ENCODE measurements around the gene HNRNPA1L2. TPM values are rescaled to one million over a fixed set of nuclear protein-coding genes. Genes with fewer than 3 reads are reported as not detected.
"Not testable (repeated sequence)": the region's sequence is repeated elsewhere in the genome, so short reads cannot be mapped to it uniquely, and the experiment has no call there.

Gene HNRNPA1L2
- total RNA-seq, 1 donor from 2014 or later = 9.3 TPM

- H3K27ac Mint-ChIP-seq = no peak overlapping the region
- H3K9me3 Mint-ChIP-seq = no peaks in the 10 kb centered on the region
- no peaks in the 10 kb centered on the region for H3K27me3 Mint-ChIP-seq (ENCODE audit: low read depth)
- H3K4me3 Mint-ChIP-seq (ENCODE audit: low read depth) = no peak overlapping the region
- peaks cover 38% of the 10 kb centered on the region for H3K36me3 Mint-ChIP-seq (ENCODE audit: low read depth)
- H3K4me1 Mint-ChIP-seq (ENCODE audit: low read depth) = peaks cover 8% of the 10 kb centered on the region
- intact Hi-C loops (cut with micrococcal nuclease) = no loop called here
- no peak for DNase-seq (ENCODE audit: low spot score)
Observed at GRCh38 chr13:52659340-52659739, 17.1 kb downstream of the HNRNPA1L2 start.

- Mint-ChIP-seq H3K27ac (no peak overlapping the region), H3K36me3 (ENCODE audit: low read depth) (peaks cover 69% of the 10 kb centered on the region), H3K4me3 (ENCODE audit: low read depth) (no peak overlapping the region), H3K4me1 (ENCODE audit: low read depth) (peaks cover 5% of the 10 kb centered on the region), H3K27me3 (ENCODE audit: low read depth) (no peaks in the 10 kb centered on the region), H3K9me3 (no peaks in the 10 kb centered on the region)
- no peak for DNase-seq (ENCODE audit: low spot score)
- intact Hi-C loops (cut with micrococcal nuclease) = loop anchor here (10.0 kb wide), 1 partner anchor 181 kb away; the partner anchor contains the start of gene PCDH8
Observed at GRCh38 chr13:52664272-52664671, 22.0 kb downstream of the HNRNPA1L2 start.

- no peaks in the 10 kb centered on the region for H3K9me3 Mint-ChIP-seq
- H3K36me3 Mint-ChIP-seq (ENCODE audit: low read depth) = peaks cover 67% of the 10 kb centered on the region
- no peaks in the 10 kb centered on the region for H3K27me3 Mint-ChIP-seq (ENCODE audit: low read depth)
- H3K27ac Mint-ChIP-seq = no peak overlapping the region
- H3K4me3 Mint-ChIP-seq (ENCODE audit: low read depth) = no peak overlapping the region
- H3K4me1 Mint-ChIP-seq (ENCODE audit: low read depth) = peaks cover 3% of the 10 kb centered on the region
- no peak for DNase-seq (ENCODE audit: low spot score)
- intact Hi-C loops (cut with micrococcal nuclease) = loop anchor here (5.0 to 10.0 kb wide), 2 partner anchors 142 to 179 kb away; partner anchors contain the start of gene PCDH8
Observed at GRCh38 chr13:52665325-52665724, 23.1 kb downstream of the HNRNPA1L2 start.

- DNase-seq (ENCODE audit: low spot score) = no peak
- H3K4me3 Mint-ChIP-seq (ENCODE audit: low read depth) = no peak overlapping the region
- intact Hi-C loops (cut with micrococcal nuclease) = loop anchor here (5.0 to 10.0 kb wide), 2 partner anchors 138 to 175 kb away; partner anchors contain the start of gene PCDH8
- H3K27ac Mint-ChIP-seq = no peak overlapping the region
- peaks cover 53% of the 10 kb centered on the region for H3K36me3 Mint-ChIP-seq (ENCODE audit: low read depth)
- no peaks in the 10 kb centered on the region for H3K27me3 Mint-ChIP-seq (ENCODE audit: low read depth)
- peaks cover 6% of the 10 kb centered on the region for H3K4me1 Mint-ChIP-seq (ENCODE audit: low read depth)
- no peaks in the 10 kb centered on the region for H3K9me3 Mint-ChIP-seq
Observed at GRCh38 chr13:52669677-52670076, 27.4 kb downstream of the HNRNPA1L2 start.

GRCh38 chr13:52670726-52671125 is 28.5 kb downstream of the HNRNPA1L2 start:
- no peak overlapping the region for H3K4me3 Mint-ChIP-seq (ENCODE audit: low read depth)
- intact Hi-C loops (cut with micrococcal nuclease) = no loop called here
- peaks cover 6% of the 10 kb centered on the region for H3K4me1 Mint-ChIP-seq (ENCODE audit: low read depth)
- no peak overlapping the region for H3K27ac Mint-ChIP-seq
- no peak for DNase-seq (ENCODE audit: low spot score)
- no peaks in the 10 kb centered on the region for H3K9me3 Mint-ChIP-seq
- H3K27me3 Mint-ChIP-seq (ENCODE audit: low read depth) = no peaks in the 10 kb centered on the region
- peaks cover 49% of the 10 kb centered on the region for H3K36me3 Mint-ChIP-seq (ENCODE audit: low read depth)

- no peak overlapping the region for H3K27ac Mint-ChIP-seq
- DNase-seq (ENCODE audit: low spot score) = no peak
- H3K4me1 Mint-ChIP-seq (ENCODE audit: low read depth) = peaks cover 4% of the 10 kb centered on the region
- no peaks in the 10 kb centered on the region for H3K27me3 Mint-ChIP-seq (ENCODE audit: low read depth)
- no peaks in the 10 kb centered on the region for H3K9me3 Mint-ChIP-seq
- no peak overlapping the region for H3K4me3 Mint-ChIP-seq (ENCODE audit: low read depth)
- intact Hi-C loops (cut with micrococcal nuclease) = no loop called here
- H3K36me3 Mint-ChIP-seq (ENCODE audit: low read depth) = peaks cover 49% of the 10 kb centered on the region
Observed at GRCh38 chr13:52673465-52673864, 31.2 kb downstream of the HNRNPA1L2 start.

DNA sequence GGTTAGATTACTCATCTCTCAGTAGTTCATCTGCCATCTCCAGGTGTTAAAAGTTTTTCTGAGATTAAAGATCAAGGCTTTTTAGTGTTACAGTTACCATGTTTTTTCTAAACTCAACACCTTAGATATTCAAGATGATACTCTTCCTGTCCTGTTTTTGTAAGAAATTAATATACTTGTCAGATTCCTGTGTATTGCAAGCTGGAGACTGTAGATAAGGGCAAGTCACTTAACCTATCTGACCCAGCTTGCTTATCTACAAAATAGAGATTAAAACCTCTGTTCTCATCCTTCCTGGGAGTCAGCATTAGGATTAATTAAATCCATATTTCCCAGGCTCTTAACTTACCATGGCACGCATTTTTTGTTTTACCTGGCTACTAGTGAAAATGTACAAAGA is 35.6 kb downstream of the HNRNPA1L2 start:
- Mint-ChIP-seq H3K4me1 (ENCODE audit: low read depth) (peaks cover 4% of the 10 kb centered on the region), H3K27ac (no peak overlapping the region), H3K36me3 (ENCODE audit: low read depth) (peaks cover 51% of the 10 kb centered on the region), H3K9me3 (no peaks in the 10 kb centered on the region), H3K4me3 (ENCODE audit: low read depth) (no peak overlapping the region), H3K27me3 (ENCODE audit: low read depth) (no peaks in the 10 kb centered on the region)
- no peak for DNase-seq (ENCODE audit: low spot score)
- intact Hi-C loops (cut with micrococcal nuclease) = no loop called here

DNA sequence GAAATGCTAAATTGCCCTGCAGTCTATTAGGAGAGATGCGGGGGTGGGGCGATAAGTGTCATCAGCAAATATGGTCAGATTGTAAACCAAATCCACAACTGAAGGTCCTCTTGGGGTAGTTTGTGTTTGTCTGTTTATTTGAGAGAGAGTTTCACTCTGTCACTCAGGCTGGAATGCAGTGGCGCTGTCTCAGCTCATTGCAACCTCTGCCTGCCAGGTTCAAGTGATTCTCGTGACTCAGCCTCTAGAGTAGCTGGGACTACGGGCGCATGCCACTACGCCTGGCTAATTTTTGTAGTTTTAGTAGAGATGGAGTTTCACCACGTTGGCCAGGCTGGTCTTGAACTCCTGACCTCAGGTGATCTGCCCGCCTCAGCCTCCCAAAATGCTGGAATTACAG is 43.6 kb downstream of the HNRNPA1L2 start:
- H3K4me3 Mint-ChIP-seq (ENCODE audit: low read depth); intact Hi-C loops (cut with micrococcal nuclease); H3K9me3 Mint-ChIP-seq; H3K4me1 Mint-ChIP-seq (ENCODE audit: low read depth); H3K27me3 Mint-ChIP-seq (ENCODE audit: low read depth); H3K27ac Mint-ChIP-seq; DNase-seq (ENCODE audit: low spot score): not testable (repeated sequence)
- H3K36me3 Mint-ChIP-seq (ENCODE audit: low read depth) = peaks cover 64% of the 10 kb centered on the region

GRCh38 chr13:52686376-52686775 is 44.1 kb downstream of the HNRNPA1L2 start:
- Mint-ChIP-seq H3K27me3 (ENCODE audit: low read depth) (no peaks in the 10 kb centered on the region), H3K4me1 (ENCODE audit: low read depth) (peaks cover 3% of the 10 kb centered on the region), H3K27ac (no peak overlapping the region), H3K4me3 (ENCODE audit: low read depth) (no peak overlapping the region), H3K9me3 (no peaks in the 10 kb centered on the region), H3K36me3 (ENCODE audit: low read depth) (peaks cover 62% of the 10 kb centered on the region)
- intact Hi-C loops (cut with micrococcal nuclease) = no loop called here
- DNase-seq (ENCODE audit: low spot score) = no peak

Other genes with a start within 250 kb of the HNRNPA1L2 start
- 0.34 and 0.39 TPM in 2 replicates for gene THSD1, start 236.3 kb upstream of the HNRNPA1L2 start, total RNA-seq
- 52.3 and 53.5 TPM in 2 replicates for gene VPS36, start 191.8 kb upstream of the HNRNPA1L2 start, total RNA-seq
- 44.3 and 46.9 TPM in 2 replicates for gene CKAP2, start 187.0 kb upstream of the HNRNPA1L2 start, total RNA-seq
- gene SUGT1, start 10.4 kb downstream of the HNRNPA1L2 start, total RNA-seq = 66.5 and 72.3 TPM in 2 replicates
- gene CNMD, start 97.4 kb downstream of the HNRNPA1L2 start, total RNA-seq = not detected in 2 replicates
- 0.14 TPM in 1 of 2 replicates, not detected in the other for gene PCDH8, start 206.2 kb downstream of the HNRNPA1L2 start, total RNA-seq

All from activated T-helper 2 cell treated with anti-CD3 and anti-CD28 coated beads, Interferon-gamma antibody, Interleukin-2, Interleukin-4, amounts not matched to agents 10 μg/mL and 5 μg/mL and 100 μg/mL, durations not matched to agents 14 hours and 24 hours and 36 hours (primary cell).